ENCODE results near the gene BMP8B. TPM values are rescaled to one million over a fixed set of nuclear protein-coding genes. Genes with fewer than 3 reads are reported as not detected.
A peak's percentile ranks its signal among the peaks of the same experiment; 100 is the strongest.

Gene BMP8B
- total and polyA plus RNA-seq, 5 experiments from 2014 or later: 0.13 to 0.41 (median 0.26) TPM; not detected in 2

- Mint-ChIP-seq H3K4me1 (peaks cover 0 to 3% (median 0%) of the 10 kb centered on the region in 4 donors), H3K36me3 (peaks cover 0 to 43% (median 12%) of the 10 kb centered on the region in 3 donors), H3K4me3 (no peak overlapping the region), H3K27me3 (no peaks in the 10 kb centered on the region), H3K9me3 (no peaks in the 10 kb centered on the region), H3K27ac (peak overlapping the region in 1 of 10 donors; percentile 34)
- ATAC-seq (no peak), DNase-seq (no peak)
- POLR2A ChIA-PET: no interaction called here
These were observed 28.3 kb downstream of the BMP8B start for GRCh38 chr1:39760074-39761008.

DNA sequence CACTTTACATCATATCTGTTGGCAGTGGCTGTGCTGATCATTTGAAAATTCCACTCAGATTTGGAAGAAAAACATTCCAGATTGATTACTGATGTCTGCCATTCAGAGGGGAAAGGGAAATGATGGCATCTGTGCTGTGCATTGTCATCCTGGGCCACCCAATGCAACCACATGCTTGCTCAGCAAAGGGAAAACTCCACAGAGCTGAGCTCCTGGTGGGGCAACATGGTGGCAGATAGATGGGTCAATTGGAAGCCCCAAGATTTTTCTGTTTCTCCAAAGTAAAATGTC lies 29.3 kb downstream of the BMP8B start:
- Mint-ChIP-seq H3K27ac (no peak overlapping the region), H3K4me3 (no peak overlapping the region), H3K36me3 (peaks cover 0 to 52% (median 14%) of the 10 kb centered on the region in 3 donors), H3K9me3 (no peaks in the 10 kb centered on the region), H3K4me1 (peaks cover 0 to 3% (median 0%) of the 10 kb centered on the region in 4 donors), H3K27me3 (no peaks in the 10 kb centered on the region)
- POLR2A ChIA-PET: no interaction called here
- ATAC-seq: no peak
- DNase-seq: no peak

GRCh38 chr1:39758556-39759435 lies 29.9 kb downstream of the BMP8B start:
- Mint-ChIP-seq H3K4me1 (peaks cover 0 to 3% (median 0%) of the 10 kb centered on the region in 4 donors), H3K4me3 (no peak overlapping the region), H3K27ac (no peak overlapping the region), H3K9me3 (no peaks in the 10 kb centered on the region), H3K27me3 (no peaks in the 10 kb centered on the region), H3K36me3 (peaks cover 0 to 58% (median 16%) of the 10 kb centered on the region in 3 donors)
- DNase-seq: no peak
- POLR2A ChIA-PET: no interaction called here
- ATAC-seq: no peak

DNA sequence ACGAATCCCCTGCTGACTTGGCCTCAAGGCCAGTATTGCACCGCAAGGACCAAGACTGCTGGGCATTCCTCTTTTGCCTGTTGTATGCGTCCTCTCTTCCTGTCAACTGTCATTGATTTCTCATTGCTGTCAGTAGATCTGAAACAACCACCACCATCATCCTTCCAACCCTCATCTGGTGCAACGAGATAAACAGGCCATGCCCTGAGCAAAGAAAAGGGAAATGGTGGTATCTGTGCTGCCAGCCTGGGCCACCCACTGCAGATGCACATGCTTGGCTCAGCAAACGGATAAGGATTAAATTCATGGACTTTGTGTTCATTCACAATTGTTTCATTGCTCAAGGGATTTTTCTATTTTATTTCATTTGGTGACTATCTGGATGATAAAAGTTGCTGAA lies 31.2 kb downstream of the BMP8B start:
- Mint-ChIP-seq H3K27ac (peak overlapping the region in 1 of 10 donors; percentile 41), H3K4me1 (peaks cover 0 to 3% (median 0%) of the 10 kb centered on the region in 4 donors), H3K36me3 (peaks cover 0 to 70% (median 20%) of the 10 kb centered on the region in 3 donors), H3K27me3 (no peaks in the 10 kb centered on the region), H3K9me3 (no peaks in the 10 kb centered on the region), H3K4me3 (no peak overlapping the region)
- DNase-seq (no peak), ATAC-seq (no peak)
- POLR2A ChIA-PET: no interaction called here

DNA sequence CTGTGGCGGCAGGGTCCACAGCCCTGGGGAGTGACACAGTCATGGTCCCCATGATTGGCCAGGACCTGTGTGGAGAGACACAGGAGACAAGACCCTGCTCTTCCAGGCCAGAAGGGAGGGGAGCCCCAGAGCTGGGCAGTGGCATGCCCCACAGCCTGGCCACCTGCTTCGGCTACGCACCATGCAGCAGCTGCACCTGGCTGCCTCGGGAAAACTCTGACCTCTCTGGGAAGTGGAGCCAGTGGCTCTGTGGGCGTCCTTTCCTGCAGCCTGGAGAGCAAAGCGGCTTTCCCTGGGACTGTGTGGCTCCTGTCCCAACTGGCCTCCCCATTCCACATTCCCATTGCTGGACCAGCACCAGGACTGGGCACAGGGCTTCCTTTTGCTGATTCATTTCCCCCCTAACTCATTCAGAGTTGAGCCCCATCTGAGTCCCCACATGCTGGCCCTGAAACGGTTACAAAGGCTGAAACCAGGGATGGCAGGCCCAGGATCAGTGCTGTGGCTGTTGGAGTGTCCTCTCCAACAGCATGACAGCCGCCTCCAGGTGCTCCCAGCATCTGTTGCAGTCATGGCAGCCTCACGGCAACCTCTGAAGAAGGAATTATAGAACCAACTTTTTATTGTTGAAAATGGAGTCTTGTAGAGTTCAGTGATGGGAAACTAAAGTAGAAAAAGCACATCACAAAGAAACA lies 32.6 kb downstream of the BMP8B start:
- no peaks in the 10 kb centered on the region for H3K27me3 Mint-ChIP-seq
- ATAC-seq (no peak), DNase-seq (no peak)
- no peaks in the 10 kb centered on the region for H3K9me3 Mint-ChIP-seq
- H3K27ac Mint-ChIP-seq: peak overlapping the region in 1 of 10 donors; percentile 28
- POLR2A ChIA-PET: no interaction called here
- peaks cover 0 to 2% (median 0%) of the 10 kb centered on the region in 4 donors for H3K4me1 Mint-ChIP-seq
- no peak overlapping the region for H3K4me3 Mint-ChIP-seq
- peaks cover 4 to 79% (median 27%) of the 10 kb centered on the region in 3 donors for H3K36me3 Mint-ChIP-seq

DNA sequence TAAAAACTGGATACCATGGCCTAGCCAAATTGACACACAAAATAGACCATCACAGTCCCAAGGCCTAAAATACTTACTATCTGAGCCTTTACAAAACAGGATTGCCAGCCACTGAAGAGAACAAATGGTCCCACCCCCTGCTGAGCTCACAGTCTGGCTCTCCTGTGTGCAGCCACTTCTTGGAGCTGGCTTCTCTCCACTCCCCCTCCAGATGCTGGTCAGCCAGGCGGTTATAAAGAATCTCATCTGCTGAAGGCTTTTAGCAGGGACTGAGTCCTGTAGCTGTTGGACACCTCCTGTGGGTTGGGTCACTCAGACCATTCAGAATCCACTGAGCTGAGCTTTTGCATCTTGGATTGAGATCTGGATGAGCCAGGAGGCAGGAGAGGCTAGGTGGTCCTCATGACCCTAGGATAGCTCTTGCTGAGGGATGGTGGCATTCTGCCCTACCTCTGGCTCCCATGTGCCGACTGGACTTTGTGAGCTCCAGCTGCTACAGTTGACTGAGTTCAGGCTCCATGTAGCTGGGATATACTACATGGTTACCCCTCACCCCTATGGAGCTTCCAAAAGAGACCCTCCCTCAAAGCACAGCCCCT lies 33.7 kb downstream of the BMP8B start:
- POLR2A ChIA-PET: no interaction called here

GRCh38 chr1:39754026-39754570 lies 34.6 kb downstream of the BMP8B start:
- peaks cover 0 to 7% (median 0%) of the 10 kb centered on the region in 4 donors for H3K4me1 Mint-ChIP-seq
- DNase-seq (no peak), ATAC-seq (no peak)
- H3K9me3 Mint-ChIP-seq: no peaks in the 10 kb centered on the region
- no peak overlapping the region for H3K27ac Mint-ChIP-seq
- H3K4me3 Mint-ChIP-seq: no peak overlapping the region
- H3K27me3 Mint-ChIP-seq: no peaks in the 10 kb centered on the region
- POLR2A ChIA-PET: no interaction called here
- H3K36me3 Mint-ChIP-seq: peaks cover 4 to 88% (median 33%) of the 10 kb centered on the region in 3 donors

More for the DNA sequence above, 33.7 kb downstream of the BMP8B start:
- ATAC-seq: no peak
- no peaks in the 10 kb centered on the region for H3K27me3 Mint-ChIP-seq
- no peak overlapping the region for H3K27ac Mint-ChIP-seq
- DNase-seq: no peak
- peaks cover 4 to 87% (median 31%) of the 10 kb centered on the region in 3 donors for H3K36me3 Mint-ChIP-seq
- no peak overlapping the region for H3K4me3 Mint-ChIP-seq
- H3K4me1 Mint-ChIP-seq: peaks cover 0 to 3% (median 0%) of the 10 kb centered on the region in 4 donors
- H3K9me3 Mint-ChIP-seq: no peaks in the 10 kb centered on the region

DNA sequence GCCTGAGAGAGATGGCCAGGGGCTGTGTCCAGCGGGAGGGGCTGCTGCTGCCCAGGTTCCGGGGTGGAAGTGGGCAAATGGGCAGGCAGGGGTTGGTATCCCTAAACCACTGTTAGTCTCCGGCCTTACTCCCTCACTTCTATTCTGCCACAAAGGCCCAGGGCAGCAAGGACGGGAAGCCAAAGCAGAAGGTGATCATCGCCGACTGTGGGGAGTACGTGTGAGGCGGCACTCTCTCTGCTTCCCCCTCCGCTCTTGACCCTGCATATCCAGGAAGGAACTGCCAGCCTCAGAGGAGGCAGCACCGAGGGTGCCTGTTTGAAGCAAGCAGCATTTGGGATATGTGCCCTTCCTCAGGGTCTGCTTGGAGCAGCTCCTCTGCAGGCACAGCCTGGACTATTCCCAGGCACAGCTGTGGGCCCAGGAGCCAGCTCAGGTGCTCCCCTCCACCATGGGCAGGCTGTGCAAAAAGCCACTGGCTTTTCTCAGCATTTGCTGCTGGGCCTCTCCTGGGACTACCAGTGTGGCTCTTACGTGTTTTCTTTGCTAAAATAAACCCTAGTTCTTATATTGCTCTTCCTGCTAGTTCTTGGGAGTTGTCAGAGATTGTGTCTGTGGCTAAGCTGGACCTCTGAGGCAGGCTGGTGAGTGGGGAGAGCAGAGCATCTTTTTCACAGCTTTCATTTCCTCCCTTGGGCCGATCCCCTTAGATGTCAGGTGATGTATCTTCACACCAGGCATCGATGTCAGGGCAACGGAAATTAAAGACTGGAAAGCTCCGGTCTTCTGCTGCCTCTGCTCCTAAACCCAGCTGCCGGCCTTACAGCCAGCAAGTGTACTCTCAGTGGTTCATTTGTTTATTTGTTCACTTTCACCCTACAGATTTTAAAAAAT lies 35.3 kb downstream of the BMP8B start:
- H3K4me3 Mint-ChIP-seq: no peak overlapping the region
- H3K27ac Mint-ChIP-seq: no peak overlapping the region
- no peaks in the 10 kb centered on the region for H3K27me3 Mint-ChIP-seq
- peaks cover 0 to 7% (median 0%) of the 10 kb centered on the region in 4 donors for H3K4me1 Mint-ChIP-seq
- no peak for DNase-seq
- POLR2A ChIA-PET: no interaction called here
- no peak for ATAC-seq
- peaks cover 4 to 92% (median 33%) of the 10 kb centered on the region in 3 donors for H3K36me3 Mint-ChIP-seq
- H3K9me3 Mint-ChIP-seq: no peaks in the 10 kb centered on the region

GRCh38 chr1:39752703-39753102 lies 36.0 kb downstream of the BMP8B start:
- no peak for DNase-seq
- H3K36me3 Mint-ChIP-seq: peaks cover 4 to 93% (median 33%) of the 10 kb centered on the region in 3 donors
- ATAC-seq: no peak
- H3K27ac Mint-ChIP-seq: peak overlapping the region in 2 of 10 donors; percentile 8 to 22
- POLR2A ChIA-PET: interaction anchor here (0.8 kb wide), 1 partner anchor 14 kb away, joined by 3 read pairs; the partner anchor contains the start of gene PPIE
- H3K9me3 Mint-ChIP-seq: no peaks in the 10 kb centered on the region
- peaks cover 0 to 7% (median 0%) of the 10 kb centered on the region in 4 donors for H3K4me1 Mint-ChIP-seq
- H3K27me3 Mint-ChIP-seq: no peaks in the 10 kb centered on the region
- H3K4me3 Mint-ChIP-seq: no peak overlapping the region

GRCh38 chr1:39751595-39751994 lies 37.1 kb downstream of the BMP8B start:
- no peaks in the 10 kb centered on the region for H3K9me3 Mint-ChIP-seq
- H3K36me3 Mint-ChIP-seq: peaks cover 4 to 92% (median 36%) of the 10 kb centered on the region in 3 donors
- H3K4me3 Mint-ChIP-seq: no peak overlapping the region
- no peak overlapping the region for H3K27ac Mint-ChIP-seq
- ATAC-seq (no peak), DNase-seq (no peak)
- POLR2A ChIA-PET: no interaction called here
- H3K4me1 Mint-ChIP-seq: peaks cover 0 to 7% (median 4%) of the 10 kb centered on the region in 4 donors
- no peaks in the 10 kb centered on the region for H3K27me3 Mint-ChIP-seq

DNA sequence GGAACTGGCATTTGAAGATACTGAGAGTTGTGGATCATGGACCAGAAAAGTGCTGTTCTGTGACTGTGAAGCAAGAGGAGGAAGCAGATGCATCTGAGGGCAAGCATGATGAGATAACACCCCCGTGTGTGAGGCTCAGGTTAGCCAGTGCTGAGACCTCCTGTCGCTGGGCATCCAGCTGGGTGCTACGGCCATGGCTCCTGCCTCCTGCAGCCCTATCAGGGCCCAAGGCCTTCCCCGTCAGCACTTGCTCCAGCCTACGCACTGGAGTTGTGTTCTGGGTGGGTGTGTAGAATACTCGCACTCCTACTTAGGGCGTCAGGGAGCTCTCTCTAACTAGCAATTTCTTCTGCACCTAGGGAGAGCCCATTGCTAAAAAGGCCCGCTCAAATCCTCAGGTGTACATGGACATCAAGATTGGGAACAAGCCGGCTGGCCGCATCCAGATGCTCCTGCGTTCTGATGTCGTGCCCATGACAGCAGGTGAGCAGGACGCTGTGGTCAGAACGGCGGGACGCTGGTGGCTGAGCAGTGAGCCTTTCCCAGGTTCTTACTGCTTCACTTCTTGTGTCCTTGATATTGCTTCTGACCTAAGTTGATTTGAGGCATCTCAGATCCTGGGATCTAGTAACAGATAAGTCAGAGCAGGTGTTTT lies 43.5 kb downstream of the BMP8B start:
- no peak for DNase-seq
- POLR2A ChIA-PET: no interaction called here
- no peak for ATAC-seq
- H3K4me1 Mint-ChIP-seq: peaks cover 11 to 33% (median 18%) of the 10 kb centered on the region in 4 donors
- no peaks in the 10 kb centered on the region for H3K9me3 Mint-ChIP-seq
- H3K4me3 Mint-ChIP-seq: no peak overlapping the region
- no peaks in the 10 kb centered on the region for H3K27me3 Mint-ChIP-seq
- peak overlapping the region in 1 of 10 donors; percentile 8 for H3K27ac Mint-ChIP-seq
- H3K36me3 Mint-ChIP-seq: peaks cover 10 to 90% (median 32%) of the 10 kb centered on the region in 3 donors

Data from naive thymus-derived CD8-positive, alpha-beta T cell (primary cell).